Small intestine (tissue), 7 donors: Measurements from ENCODE around the gene LYRM4. TPM values are rescaled to one million over a fixed set of nuclear protein-coding genes. Genes with fewer than 3 reads are reported as not detected.

Source experiments
- DNase-seq, 2 donors: peaks; one replicate each; pipeline versions ENCODE4 v3.0.0 to v3.0.0-alpha.2; 2013
- FAIRE-seq: peaks from 2 replicates; lab custom pipeline; 2012; peaks lifted over from hg19 to GRCh38; lab: Jason Lieb, UNC
- H3K27ac ChIP-seq, 3 donors: one replicate each; pipeline ENCODE4 v1.5.1; 2013; ENCODE audit warnings: low read length in 2 of 3, mild to moderate bottlenecking in 2 of 3, control low read depth in 1 of 3, inconsistent platforms in 1 of 3, low read depth in 1 of 3, moderate library complexity in 1 of 3
- H3K27me3 ChIP-seq, 3 donors: one replicate each; pipeline ENCODE4 v1.6.1; 2013; ENCODE audit warnings: low read length in 3 of 3, inconsistent platforms in 1 of 3; ENCODE audit not compliant: control insufficient read depth in 3 of 3, insufficient read depth in 3 of 3
- H3K36me3 ChIP-seq, 3 donors: one replicate each; pipeline ENCODE4 v1.6.1; 2013; ENCODE audit warnings: low read length in 3 of 3, inconsistent platforms in 1 of 3, low read depth in 1 of 3, mild to moderate bottlenecking in 1 of 3, moderate library complexity in 1 of 3; ENCODE audit not compliant: control insufficient read depth in 3 of 3, insufficient read depth in 2 of 3
- H3K4me1 ChIP-seq, 3 donors: one replicate each; pipeline ENCODE4 v1.6.1; 2013; ENCODE audit warnings: low read length in 2 of 3, inconsistent platforms in 1 of 3, low read depth in 1 of 3, mild to moderate bottlenecking in 1 of 3, moderate library complexity in 1 of 3; ENCODE audit not compliant: control insufficient read depth in 3 of 3, insufficient read depth in 2 of 3
- H3K4me3 ChIP-seq, 3 donors: one replicate each; pipeline ENCODE4 v1.5.1; 2013; ENCODE audit warnings: low read length in 3 of 3, control low read depth in 1 of 3, inconsistent platforms in 1 of 3, low read depth in 1 of 3, mild to moderate bottlenecking in 1 of 3, moderate library complexity in 1 of 3
- H3K9me3 ChIP-seq, 2 donors: one replicate each; pipeline ENCODE4 v1.6.1; 2013; ENCODE audit warnings: low read depth in 1 of 2, low read length in 1 of 2; ENCODE audit not compliant: control insufficient read depth in 2 of 2, insufficient read depth in 1 of 2
- WGBS, 3 donors: extraction: QIAGEN DNeasy Blood & Tissue Kit; methylation state at CpG; one replicate each; pipeline ENCODE4 v1.1.7; 2013; 5-methylcytosine and 5-hydroxymethylcytosine counted together
- polyA plus RNA-seq, 4 donors: library from polyadenylated mRNA; stranded (reverse) in 3 of 4; unstranded in 1 of 4; fragments of 200-250 nt in 3 of 4; fragments of 120-200 nt in 1 of 4; gene quantifications; one replicate each; pipeline versions ENCODE4 v1.2.1 to v1.2.3, GENCODE V29; 2013
- donor health status: healthy with polysubstance abuse.
- donor health status: control.
- donor health status: control.
- donor health status: Bipolar disorder and iron deficiency.
- donor health status: healthy.

Gene LYRM4
- polyA plus RNA-seq, 4 donors: 6.5 to 20.5 (median 14.3) TPM

DNA sequence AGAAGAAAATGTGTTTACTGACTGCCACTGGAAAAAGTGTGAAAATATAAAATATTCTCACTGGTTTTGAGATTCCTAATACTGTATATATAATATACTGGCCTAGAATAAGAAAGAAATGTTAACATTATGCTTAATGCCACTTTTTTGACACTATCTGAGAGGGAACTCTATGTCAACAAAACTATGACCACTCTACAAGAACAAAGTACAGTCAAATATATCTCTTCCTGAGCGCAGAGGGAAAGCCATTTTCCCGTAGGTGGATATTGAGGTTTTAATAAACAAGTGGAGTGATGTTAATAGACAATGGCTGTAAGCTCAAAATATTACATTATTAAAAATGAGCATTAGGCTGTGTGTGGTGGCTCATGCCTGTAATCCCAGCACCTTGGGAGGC is 24.9 kb downstream of the LYRM4 start:
- WGBS, 3 donors: 83 to 93% (median 92%) methylated on average over 2 of the region's 2 CpGs
- Histone ChIP-seq H3K27ac (no peak overlapping the region), H3K4me3 (no peak overlapping the region), H3K4me1 (no peaks in the 10 kb centered on the region), H3K36me3 (peaks cover 0 to 20% (median 0%) of the 10 kb centered on the region in 3 donors), H3K9me3 (no peaks in the 10 kb centered on the region), H3K27me3 (no peaks in the 10 kb centered on the region)
- DNase-seq (no peak), FAIRE-seq (no peak)

DNA sequence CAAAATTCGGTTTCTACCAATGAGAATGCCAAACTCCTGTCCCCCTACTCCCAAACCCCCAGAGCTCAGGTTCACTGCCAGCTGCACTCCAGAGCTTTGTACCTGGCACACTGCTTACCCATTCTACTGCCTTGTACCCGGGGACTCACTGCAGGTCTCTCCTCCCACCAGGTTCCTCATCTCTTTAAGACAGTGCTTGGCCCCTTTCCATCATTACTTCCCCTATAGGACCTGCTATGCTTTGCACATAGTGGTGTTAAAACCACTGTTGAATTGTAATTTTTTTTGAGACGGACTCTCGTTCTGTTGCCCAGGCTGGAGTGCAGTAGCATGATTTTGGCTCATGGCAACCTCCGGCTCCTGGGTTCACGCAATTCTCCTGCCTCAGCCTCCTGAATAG is 25.9 kb downstream of the LYRM4 start:
- DNase-seq (no peak), FAIRE-seq (no peak)
- no peaks in the 10 kb centered on the region for H3K9me3 ChIP-seq
- H3K4me3 ChIP-seq: no peak overlapping the region
- H3K27ac ChIP-seq: no peak overlapping the region
- WGBS, 3 donors: 84 to 95% (median 84%) methylated on average over 6 of the region's 6 CpGs
- H3K4me1 ChIP-seq: no peaks in the 10 kb centered on the region
- H3K27me3 ChIP-seq: no peaks in the 10 kb centered on the region
- peaks cover 0 to 15% (median 0%) of the 10 kb centered on the region in 3 donors for H3K36me3 ChIP-seq

DNA sequence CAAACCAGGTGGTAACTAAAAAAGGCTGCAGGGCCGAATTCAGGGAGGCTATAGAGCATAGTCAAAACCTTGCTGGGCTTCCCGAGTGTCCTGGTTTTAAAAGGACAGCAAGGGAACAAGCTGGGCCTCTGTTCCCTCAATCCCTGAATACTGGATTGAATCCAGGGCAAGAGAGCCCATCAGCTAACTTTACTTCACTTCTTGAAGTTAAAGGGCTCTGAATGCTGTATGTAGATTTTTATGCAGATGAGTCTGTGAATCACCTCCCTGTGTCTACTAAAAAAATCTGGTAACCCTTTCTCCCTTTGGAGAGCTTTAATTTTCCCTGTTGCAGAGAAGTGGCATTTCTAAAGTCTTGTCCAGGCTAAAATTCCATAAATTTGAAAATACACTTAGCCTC is 29.5 kb downstream of the LYRM4 start:
- FAIRE-seq (no peak), DNase-seq (no peak)

DNA sequence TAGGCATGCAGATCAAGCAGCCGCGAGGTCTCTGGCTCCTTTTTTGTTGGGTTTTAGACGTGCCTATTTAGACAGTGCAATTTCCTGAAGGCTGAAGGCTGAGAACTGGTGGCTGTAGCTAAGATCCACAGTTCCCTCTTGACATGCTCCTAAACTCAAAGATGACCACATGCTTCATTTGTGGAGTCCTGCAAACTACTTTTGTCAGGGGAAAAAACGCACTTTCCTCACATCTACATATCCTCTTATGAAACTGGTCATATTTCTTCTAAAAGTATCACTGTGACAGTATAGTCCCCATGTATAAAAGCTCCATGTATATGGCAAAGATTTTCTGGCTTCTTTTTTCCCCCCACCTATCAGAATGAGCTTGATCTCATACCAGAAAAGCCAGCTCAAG is 30.7 kb downstream of the LYRM4 start:
- Histone ChIP-seq H3K4me1 (no peaks in the 10 kb centered on the region), H3K4me3 (no peak overlapping the region), H3K9me3 (no peaks in the 10 kb centered on the region), H3K36me3 (peaks cover 0 to 1% (median 0%) of the 10 kb centered on the region in 3 donors), H3K27me3 (no peaks in the 10 kb centered on the region), H3K27ac (no peak overlapping the region)
- FAIRE-seq (no peak), DNase-seq (no peak)
- WGBS, 3 donors: 75 to 92% (median 87%) methylated on average over 4 of the region's 4 CpGs

More for the DNA sequence above, 29.5 kb downstream of the LYRM4 start:
- Histone ChIP-seq H3K27me3 (no peaks in the 10 kb centered on the region), H3K4me1 (no peaks in the 10 kb centered on the region), H3K9me3 (no peaks in the 10 kb centered on the region), H3K27ac (no peak overlapping the region), H3K36me3 (peaks cover 0 to 2% (median 0%) of the 10 kb centered on the region in 3 donors), H3K4me3 (no peak overlapping the region)
- 80 to 89% (median 84%) methylated on average over 2 of the region's 2 CpGs for WGBS, 3 donors

DNA sequence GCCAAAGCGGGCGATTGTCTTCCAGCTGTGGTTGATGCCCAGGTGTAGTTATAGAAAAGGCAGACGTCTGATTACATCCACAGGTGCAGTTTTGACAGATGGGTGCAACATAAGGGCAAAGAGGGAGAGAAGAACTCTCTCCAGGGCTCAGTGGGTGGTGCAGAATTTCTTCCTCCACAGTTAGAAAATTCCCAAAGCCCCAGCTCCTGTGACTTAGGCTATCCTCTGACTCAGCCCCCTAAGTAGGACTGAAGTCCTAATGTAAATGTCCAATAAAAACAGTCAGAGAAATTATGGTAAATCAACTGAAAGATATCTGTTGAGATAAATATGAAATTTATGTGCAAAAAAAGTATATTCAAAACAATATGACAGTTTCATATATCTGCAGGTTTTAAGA is 31.4 kb downstream of the LYRM4 start:
- Histone ChIP-seq H3K36me3 (no peaks in the 10 kb centered on the region), H3K27me3 (no peaks in the 10 kb centered on the region), H3K9me3 (no peaks in the 10 kb centered on the region), H3K4me1 (no peaks in the 10 kb centered on the region), H3K27ac (no peak overlapping the region), H3K4me3 (no peak overlapping the region)
- DNase-seq (no peak), FAIRE-seq (no peak)
- WGBS, 3 donors: 87 to 96% (median 95%) methylated on average over 3 of the region's 3 CpGs

DNA sequence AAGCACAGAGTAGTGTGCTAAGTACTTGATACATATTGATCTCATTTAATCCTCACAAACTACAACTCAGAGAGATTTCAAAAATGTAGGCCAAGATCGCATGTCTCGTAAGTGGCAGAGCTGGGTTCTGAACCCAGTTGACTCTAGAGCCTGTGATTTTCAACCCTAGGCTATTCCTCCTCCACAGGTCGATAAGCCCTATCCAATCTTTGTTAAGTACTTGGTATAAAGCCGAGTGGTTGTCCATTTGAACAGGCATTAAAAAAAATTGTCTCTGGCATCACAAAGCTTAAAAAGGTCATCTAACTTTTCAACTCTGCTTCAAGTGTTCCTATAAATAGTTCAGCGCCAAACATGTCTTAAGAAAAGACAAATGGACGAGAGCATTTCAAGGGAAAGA is 37.4 kb downstream of the LYRM4 start:
- Histone ChIP-seq H3K4me3 (no peak overlapping the region), H3K27ac (no peak overlapping the region), H3K27me3 (no peaks in the 10 kb centered on the region), H3K9me3 (no peaks in the 10 kb centered on the region), H3K36me3 (peaks cover 0 to 2% (median 0%) of the 10 kb centered on the region in 3 donors), H3K4me1 (no peaks in the 10 kb centered on the region)
- DNase-seq (no peak), FAIRE-seq (no peak)
- 87 to 97% (median 89%) methylated on average over 6 of the region's 6 CpGs for WGBS, 3 donors

- no peak for FAIRE-seq
- Histone ChIP-seq H3K4me3 (no peak overlapping the region), H3K4me1 (no peaks in the 10 kb centered on the region), H3K27me3 (no peaks in the 10 kb centered on the region), H3K27ac (no peak overlapping the region), H3K36me3 (peaks cover 0 to 2% (median 0%) of the 10 kb centered on the region in 3 donors), H3K9me3 (no peaks in the 10 kb centered on the region)
- DNase-seq: no peak
- 85 to 96% (median 95%) methylated on average over 1 of the region's 1 CpG for WGBS, 3 donors
Measured at GRCh38 chr6:5220443-5220842, 40.3 kb downstream of the LYRM4 start.

GRCh38 chr6:5219011-5219691 is 41.6 kb downstream of the LYRM4 start:
- Histone ChIP-seq H3K9me3 (no peaks in the 10 kb centered on the region), H3K27ac (no peak overlapping the region), H3K27me3 (no peaks in the 10 kb centered on the region), H3K36me3 (peaks cover 0 to 4% (median 2%) of the 10 kb centered on the region in 3 donors), H3K4me3 (no peak overlapping the region), H3K4me1 (peaks cover 0 to 10% (median 0%) of the 10 kb centered on the region in 3 donors)
- FAIRE-seq (no peak), DNase-seq (no peak)
- 84 to 94% (median 93%) methylated on average over 5 of the region's 5 CpGs for WGBS, 3 donors

- 85 to 89% (median 87%) methylated on average over 2 of the region's 2 CpGs for WGBS, 3 donors
Measured at GRCh38 chr6:5217356-5217755, 43.4 kb downstream of the LYRM4 start.

More at GRCh38 chr6:5217356-5217755, 43.4 kb downstream of the LYRM4 start:
- no peak for DNase-seq
- FAIRE-seq: no peak
- Histone ChIP-seq H3K36me3 (peaks cover 0 to 14% (median 2%) of the 10 kb centered on the region in 3 donors), H3K27me3 (no peaks in the 10 kb centered on the region), H3K9me3 (no peaks in the 10 kb centered on the region), H3K4me1 (peaks cover 0 to 10% (median 0%) of the 10 kb centered on the region in 3 donors), H3K4me3 (no peak overlapping the region), H3K27ac (no peak overlapping the region)
